SK-N-SH treated with all-trans-retinoic acid at 6 μM for 48 hours (cell line): ENCODE results near the gene MMP27.
A peak's percentile ranks its signal among the peaks of the same experiment; 100 is the strongest.

Experiments used
- ATAC-seq: fragments of 200-7000 bp; cut with Tn5 transposase; 3 replicates; pipeline ENCODE4 v1.9.1; 2020; ENCODE audit warnings: mild to moderate bottlenecking, moderate library complexity
- ARNTL ChIP-seq: fragments of 450-650 bp; formaldehyde crosslinking; IDR thresholded peaks from 2 replicates; pipeline ENCODE4 v1.5.0; 2020; ENCODE audit warnings: low read depth, mild to moderate bottlenecking, moderate library complexity, borderline replicate concordance
- CREB5 ChIP-seq: fragments of 250-450 bp; sonication (Bioruptor Pico); IDR thresholded peaks from 2 replicates; pipeline ENCODE4 v1.5.1; 2020; ENCODE audit warnings: low read depth, mild to moderate bottlenecking, moderate library complexity
- CSDC2 ChIP-seq: fragments of 250-450 bp; sonication (Bioruptor Pico); IDR thresholded peaks from 2 replicates; pipeline ENCODE4 v1.5.0; 2020; ENCODE audit warnings: mild to moderate bottlenecking, moderate library complexity
- CSRNP3 ChIP-seq: fragments of 250-450 bp; sonication (Bioruptor Pico); IDR thresholded peaks from 2 replicates; pipeline ENCODE4 v1.5.1; 2021; ENCODE audit warnings: mild to moderate bottlenecking, moderate library complexity
- ESRRG ChIP-seq: fragments of 250-450 bp; sonication (Bioruptor Pico); IDR thresholded peaks from 2 replicates; pipeline ENCODE4 v1.6.1; 2021; ENCODE audit warnings: mild to moderate bottlenecking
- GLIS3 ChIP-seq: fragments of 250-450 bp; sonication (Bioruptor Pico); IDR thresholded peaks from 2 replicates; pipeline ENCODE4 v1.5.0; 2020; ENCODE audit warnings: mild to moderate bottlenecking, moderate library complexity
- ISL1 ChIP-seq: fragments of 250-450 bp; sonication (Bioruptor Pico); IDR thresholded peaks from 2 replicates; pipeline ENCODE4 v2.1.2; 2022; ENCODE audit warnings: mild to moderate bottlenecking, moderate library complexity
- OSR1 ChIP-seq: fragments of 250-450 bp; sonication (Bioruptor Pico); IDR thresholded peaks from 2 replicates; pipeline ENCODE4 v1.8.0; 2022; ENCODE audit warnings: moderate library complexity, mild to moderate bottlenecking, inconsistent platforms
- PATZ1 ChIP-seq: fragments of 250-450 bp; sonication (Bioruptor Pico); IDR thresholded peaks from 2 replicates; pipeline ENCODE4 v1.8.0; 2020; ENCODE audit warnings: mild to moderate bottlenecking, moderate library complexity, borderline replicate concordance
- POU6F1 ChIP-seq: fragments of 250-450 bp; sonication (Bioruptor Pico); IDR thresholded peaks from 2 replicates; pipeline ENCODE4 v1.8.0; 2021; ENCODE audit warnings: low read depth, mild to moderate bottlenecking, moderate library complexity, borderline replicate concordance
- RARB ChIP-seq: fragments of 250-450 bp; sonication (Bioruptor Pico); IDR thresholded peaks from 2 replicates; pipeline ENCODE4 v1.8.0; 2021; ENCODE audit warnings: mild to moderate bottlenecking, moderate library complexity
- SNAI2 ChIP-seq: fragments of 250-450 bp; sonication (Bioruptor Pico); IDR thresholded peaks from 2 replicates; pipeline ENCODE4 v1.5.0; 2020; ENCODE audit warnings: mild to moderate bottlenecking, moderate library complexity
- TCF4 ChIP-seq: fragments of 250-450 bp; sonication (Bioruptor Pico); IDR thresholded peaks from 2 replicates; pipeline ENCODE4 v1.8.0; 2021; ENCODE audit warnings: mild to moderate bottlenecking, moderate library complexity, borderline replicate concordance
- TOX ChIP-seq: fragments of 250-450 bp; sonication (Bioruptor Pico); IDR thresholded peaks from 2 replicates; pipeline ENCODE4 v1.8.0; 2021; ENCODE audit warnings: mild to moderate bottlenecking, moderate library complexity, borderline replicate concordance
- TSHZ2 ChIP-seq: fragments of 250-450 bp; sonication (Bioruptor Pico); IDR thresholded peaks from 2 replicates; pipeline ENCODE4 v1.5.0; 2020; ENCODE audit warnings: mild to moderate bottlenecking, moderate library complexity
- ZFP3 ChIP-seq: fragments of 250-450 bp; sonication (Bioruptor Pico); IDR thresholded peaks from 2 replicates; pipeline ENCODE4 v1.5.0; 2020; ENCODE audit warnings: mild to moderate bottlenecking, moderate library complexity
- ZFP30 ChIP-seq: fragments of 450-650 bp; formaldehyde crosslinking; IDR thresholded peaks from 2 replicates; pipeline ENCODE4 v1.5.0; 2022; ENCODE audit warnings: mild to moderate bottlenecking, moderate library complexity
- ZNF565 ChIP-seq: fragments of 450-650 bp; formaldehyde crosslinking; conservative IDR thresholded peaks from 2 replicates; pipeline ENCODE4 v1.5.0; 2020; ENCODE audit warnings: low read depth, mild to moderate bottlenecking, moderate library complexity
- ZNF70 ChIP-seq: fragments of 450-650 bp; formaldehyde crosslinking; IDR thresholded peaks from 2 replicates; pipeline ENCODE4 v1.5.0; 2020; ENCODE audit warnings: mild to moderate bottlenecking, moderate library complexity
- ZNF8 ChIP-seq: fragments of 450-650 bp; formaldehyde crosslinking; IDR thresholded peaks from 2 replicates; pipeline ENCODE4 v1.5.0; 2020; ENCODE audit warnings: mild to moderate bottlenecking, moderate library complexity

Gene MMP27

GRCh38 chr11:102669664-102670063, 35.9 kb downstream of the MMP27 start:
- TF ChIP-seq ZNF565 (CRISPR knock-in tag) = no peak
- TF ChIP-seq TOX (CRISPR knock-in tag) = no peak
- no peak for TF ChIP-seq ZNF8
- no peak for TF ChIP-seq CREB5 (CRISPR knock-in tag)
- no peak for TF ChIP-seq TSHZ2 (CRISPR knock-in tag)
- TF ChIP-seq POU6F1 (CRISPR knock-in tag) = no peak
- no peak for TF ChIP-seq SNAI2 (CRISPR knock-in tag)
- no peak for TF ChIP-seq TCF4 (CRISPR knock-in tag)
- no peak for TF ChIP-seq ARNTL (CRISPR knock-in tag)
- no peak for TF ChIP-seq RARB (CRISPR knock-in tag)
- TF ChIP-seq GLIS3 (CRISPR knock-in tag) = no peak
- ATAC-seq = no peak

GRCh38 chr11:102666331-102666957, 39.1 kb downstream of the MMP27 start:
- peak; percentile 83 for ATAC-seq
- no peak for TF ChIP-seq ZNF565 (CRISPR knock-in tag)
- no peak for TF ChIP-seq OSR1 (CRISPR knock-in tag)
- no peak for TF ChIP-seq ESRRG (CRISPR knock-in tag)
- TF ChIP-seq CREB5 (CRISPR knock-in tag) = no peak
- TF ChIP-seq ZFP30 (CRISPR knock-in tag) = no peak
- TF ChIP-seq GLIS3 (CRISPR knock-in tag) = no peak
- TF ChIP-seq TOX (CRISPR knock-in tag) = no peak
- no peak for TF ChIP-seq CSRNP3 (CRISPR knock-in tag)
- no peak for TF ChIP-seq ZFP3 (CRISPR knock-in tag)
- no peak for TF ChIP-seq CSDC2 (CRISPR knock-in tag)
- TF ChIP-seq ZNF8 = no peak
- TF ChIP-seq RARB (CRISPR knock-in tag) = no peak
- no peak for TF ChIP-seq ARNTL (CRISPR knock-in tag)
- no peak for TF ChIP-seq PATZ1 (CRISPR knock-in tag)
- TF ChIP-seq TSHZ2 (CRISPR knock-in tag) = no peak
- TF ChIP-seq ZNF70 (CRISPR knock-in tag) = no peak
- TF ChIP-seq ISL1 (CRISPR knock-in tag) = no peak
